HCT116 (cell line): Measurements from ENCODE around the gene C12orf57. TPM values are rescaled to one million over a fixed set of nuclear protein-coding genes. Genes with fewer than 3 reads are reported as not detected.
A peak's percentile ranks its signal among the peaks of the same experiment; 100 is the strongest.

Source experiments
- ATAC-seq: fragments of 200-7000 bp; cut with Tn5 transposase; 2 replicates; pipeline ENCODE4 v1.9.1; 2020; ENCODE audit warnings: mild to moderate bottlenecking, moderate library complexity
- Bru-seq: library from RNA; stranded (reverse); fragments of 400-500 nt; gene quantifications from one replicate; lab custom pipeline; 2021; lab: Mats Ljungman, UMichigan
- BruChase-seq, 2 experiments: library from RNA; stranded (reverse); fragments of 400-500 nt; gene quantifications; one replicate each; lab custom pipeline; 2021; lab: Mats Ljungman, UMichigan
- BruUV-seq: library from RNA; stranded (reverse); fragments of 400-500 nt; replicated peaks from 2 replicates; lab custom pipeline; 2021; lab: Mats Ljungman, UMichigan
- CTCF ChIA-PET: fragments of 300-600 bp; sonication (Branson Sonifier 250); formaldehyde crosslinking; loops from one replicate; lab custom pipeline; 2021; ENCODE audit warnings: antibody characterized with exemption; lab: Charles Lee
- POLR2A ChIA-PET: fragments of 300-600, 350-600 bp; sonication (Branson Sonifier 250); formaldehyde crosslinking; loops from one replicate; lab custom pipeline; 2021; ENCODE audit warnings: antibody characterized with exemption; lab: Charles Lee
- RAD21 ChIA-PET, 2 experiments: fragments of 300-600 bp; sonication (Branson Sonifier 250); formaldehyde crosslinking; loops; one replicate each; lab custom pipeline; 2023; ENCODE audit warnings: low total read pairs in 2 of 2; ENCODE audit not compliant: uncharacterized antibody in 2 of 2, unreplicated experiment in 2 of 2, low non-redundant PET in 1 of 2; lab: Charles Lee
- DNase-seq: peaks from one replicate; pipeline ENCODE4 v3.0.0-alpha.2; 2010; ENCODE audit warnings: low read depth, low spot score
- H2AFZ ChIP-seq: fragments of 200-600 bp; shearing (Covaris generic), sonication (generic); 2 replicates; pipeline ENCODE4 v1.6.1; 2017; ENCODE audit warnings: low read depth, mixed run types, mixed read lengths, antibody characterized with exemption, low read length; ENCODE audit not compliant: poor library complexity, severe bottlenecking
- H3K27ac ChIP-seq: 2 replicates; pipeline ENCODE4 v1.5.1; 2012; ENCODE audit warnings: low read depth, low read length
- H3K27me3 ChIP-seq: fragments of 200-600 bp; sonication (generic); 2 replicates; pipeline ENCODE4 v1.6.1; 2016; ENCODE audit warnings: mixed run types, low read length, mixed read lengths; ENCODE audit not compliant: insufficient read depth
- H3K36me3 ChIP-seq, 2 experiments: fragments of 200-500 bp in 1 of 2; fragments of 200-600 bp in 1 of 2; sonication (Bioruptor generic) in 1 of 2; sonication (generic) in 1 of 2; 2 replicates each; pipeline versions ENCODE4 v1.5.1 to v1.6.1; 2014 to 2016; ENCODE audit warnings: low read length in 2 of 2, inconsistent platforms in 1 of 2, mixed read lengths in 1 of 2, mixed run types in 1 of 2; ENCODE audit not compliant: insufficient read depth in 2 of 2, control insufficient read depth in 1 of 2
- H3K4me1 ChIP-seq, 2 experiments: fragments of 200-600 bp in 1 of 2; sonication (generic) in 1 of 2; 2 replicates each; pipeline versions ENCODE4 v1.5.1 to v1.6.1; 2012 to 2017; ENCODE audit warnings: low read length in 2 of 2, inconsistent platforms in 1 of 2, mild to moderate bottlenecking in 1 of 2, mixed read lengths in 1 of 2, mixed run types in 1 of 2, moderate library complexity in 1 of 2; ENCODE audit not compliant: insufficient read depth in 2 of 2, control insufficient read depth in 1 of 2
- H3K4me2 ChIP-seq: fragments of 200-600 bp; sonication (generic); 2 replicates; pipeline ENCODE4 v1.6.1; 2017; ENCODE audit warnings: mixed run types, low read length, mixed read lengths
- H3K4me3 ChIP-seq, 2 experiments: fragments of 200-600 bp in 1 of 2; sonication (generic) in 1 of 2; replicated peaks in 1 of 2; 2 replicates each; pipeline ENCODE4 v1.5.1; 2011 to 2016; ENCODE audit warnings: low read length in 2 of 2, control low read depth in 1 of 2, low read depth in 1 of 2, mild to moderate bottlenecking in 1 of 2, mixed read lengths in 1 of 2, mixed run types in 1 of 2
- H3K79me2 ChIP-seq: fragments of 200-600 bp; sonication (generic); 2 replicates; pipeline ENCODE4 v1.6.1; 2017; ENCODE audit warnings: mild to moderate bottlenecking, mixed run types, low read length, moderate library complexity, mixed read lengths; ENCODE audit not compliant: insufficient read depth
- H3K9ac ChIP-seq: fragments of 200-600 bp; sonication (generic); 2 replicates; pipeline ENCODE4 v1.6.1; 2016; ENCODE audit warnings: low read length, mixed read lengths
- H3K9me2 ChIP-seq: fragments of 200-600 bp; sonication (generic), shearing (Covaris generic); 2 replicates; pipeline ENCODE4 v1.6.1; 2017; ENCODE audit warnings: mixed run types, mild to moderate bottlenecking, moderate library complexity; ENCODE audit not compliant: insufficient read depth
- H3K9me3 ChIP-seq, 2 experiments: fragments of 200-500 bp in 1 of 2; fragments of 200-600 bp in 1 of 2; sonication (Bioruptor generic) in 1 of 2; sonication (generic) in 1 of 2; 2 replicates each; pipeline ENCODE4 v1.6.1; 2014 to 2017; ENCODE audit warnings: low read length in 2 of 2, mixed read lengths in 2 of 2, inconsistent platforms in 1 of 2, low read depth in 1 of 2, mild to moderate bottlenecking in 1 of 2, mixed run types in 1 of 2, moderate library complexity in 1 of 2; ENCODE audit not compliant: control insufficient read depth in 1 of 2, insufficient read depth in 1 of 2
- H4K20me1 ChIP-seq: fragments of 200-600 bp; sonication (generic), shearing (Covaris generic); 2 replicates; pipeline ENCODE4 v1.6.1; 2017; ENCODE audit warnings: mixed run types, mild to moderate bottlenecking, moderate library complexity; ENCODE audit not compliant: insufficient read depth
- CBX3 ChIP-seq: IDR thresholded peaks from 2 replicates; pipeline ENCODE4 v1.6.1; 2012; ENCODE audit warnings: low read depth
- POLR2A ChIP-seq: IDR thresholded peaks from 2 replicates; pipeline ENCODE4 v1.7.0; 2011; ENCODE audit warnings: borderline replicate concordance; ENCODE audit not compliant: insufficient read depth, insufficient read length; ENCODE audit errors: extremely low read depth
- POLR2AphosphoS5 ChIP-seq: IDR thresholded peaks from 2 replicates; pipeline ENCODE4 v1.6.1; 2011; ENCODE audit warnings: mild to moderate bottlenecking, low read depth, low read length, moderate library complexity
- SRF ChIP-seq: IDR thresholded peaks from 2 replicates; pipeline ENCODE4 v1.6.1; 2012; ENCODE audit warnings: low read depth
- TCF7L2 ChIP-seq: IDR thresholded peaks from 2 replicates; pipeline ENCODE4 v1.7.0; 2011; ENCODE audit warnings: borderline replicate concordance, inconsistent platforms; ENCODE audit not compliant: insufficient read depth, insufficient read length; ENCODE audit errors: extremely low read depth
- YY1 ChIP-seq: IDR thresholded peaks from 2 replicates; pipeline ENCODE4 v1.6.1; 2011; ENCODE audit warnings: low read length, low read depth, moderate library complexity, mild to moderate bottlenecking; ENCODE audit not compliant: insufficient replicate concordance; ENCODE audit errors: extremely low read depth
- ZBTB33 ChIP-seq: IDR thresholded peaks from 2 replicates; pipeline ENCODE4 v1.6.1; 2011; ENCODE audit warnings: mild to moderate bottlenecking, low read length, moderate library complexity; ENCODE audit not compliant: insufficient replicate concordance; ENCODE audit errors: extremely low read depth
- ZFX ChIP-seq: fragments of 450-650 bp; IDR thresholded peaks from 2 replicates; pipeline ENCODE4 v1.6.1; 2017
- intact Hi-C: fragments of 100-400 bp; cut with micrococcal nuclease; formaldehyde crosslinking; loops from 2 replicates; pipeline ENCODE4 v1.10.0; 2022
- long read RNA-seq: library from polyadenylated mRNA; unstranded; transcript quantifications from one replicate; pipeline ENCODE4 v2.0.0, GENCODE V29; 2021; ENCODE audit not compliant: unreplicated experiment
- polyA plus RNA-seq: library from polyadenylated mRNA; unstranded; fragments of >200 nt; gene quantifications from 2 replicates; pipeline ENCODE4 v1.2.1, GENCODE V29; 2012; ENCODE audit warnings: missing spikeins
- total RNA-seq: library from RNA; stranded (reverse); gene quantifications from one replicate; pipeline ENCODE4 v1.2.1, GENCODE V29; 2021; ENCODE audit not compliant: unreplicated experiment

C12orf57 gene, protein sequence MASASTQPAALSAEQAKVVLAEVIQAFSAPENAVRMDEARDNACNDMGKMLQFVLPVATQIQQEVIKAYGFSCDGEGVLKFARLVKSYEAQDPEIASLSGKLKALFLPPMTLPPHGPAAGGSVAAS
- total RNA-seq (202 TPM), Bru-seq, nascent RNA (percentile 97 among the genes with signal in this experiment), BruChase-seq, experiment 1, labeled RNA remaining after a 6-hour chase (percentile 98 among the genes with signal in this experiment), BruChase-seq, experiment 2, labeled RNA remaining after a 2-hour chase (percentile 95 among the genes with signal in this experiment)
- 409 and 485 TPM in 2 replicates for polyA plus RNA-seq
- long read RNA-seq, transcript C12orf57-201 (3 exons, 560 nt): major isoform, 42 of 130 reads
- long read RNA-seq, transcript C12orf57-204 (3 exons, 551 nt): minor isoform, 7 of 130 reads
- long read RNA-seq, partial matches to known transcripts: 4 of 130 reads
- long read RNA-seq, other reads (novel, unspliced or antisense): 75 of 130 reads

DNA sequence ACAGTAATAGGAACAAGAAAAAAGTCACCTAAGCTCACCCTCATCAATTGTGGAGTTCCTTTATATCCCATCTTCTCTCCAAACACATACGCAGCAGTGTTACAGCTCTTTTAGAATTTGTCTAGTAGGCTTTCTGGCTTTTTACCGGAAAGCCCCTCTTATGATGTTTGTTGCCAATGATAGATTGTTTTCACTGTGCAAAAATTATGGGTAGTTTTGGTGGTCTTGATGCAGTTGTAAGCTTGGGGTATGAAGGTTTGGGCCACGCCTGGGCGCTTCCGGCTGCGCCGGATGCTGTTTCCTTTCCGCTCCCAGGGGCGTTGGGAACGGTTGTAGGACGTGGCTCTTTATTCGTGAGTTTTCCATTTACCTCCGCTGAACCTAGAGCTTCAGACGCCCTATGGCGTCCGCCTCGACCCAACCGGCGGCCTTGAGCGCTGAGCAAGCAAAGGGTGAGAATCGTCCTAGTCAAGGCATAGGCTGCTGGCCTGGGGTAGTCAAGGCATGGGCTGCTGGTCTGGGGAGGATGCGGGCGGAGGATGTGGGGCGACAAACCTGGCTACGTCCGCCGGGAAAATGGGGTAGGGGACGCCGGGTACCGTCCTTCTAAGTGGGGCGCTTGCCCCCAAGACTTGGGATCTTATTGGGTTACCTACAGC is at the start of gene C12orf57, which contains the start of gene RNU7-1:
TSS of gene C12orf57 (plus strand) at position 301 of the 659 bp plus-strand sequence. CDS start at position 401, 100 bp downstream.
TSS of gene RNU7-1 (plus strand) at position 95 of the 659 bp plus-strand sequence.
- BruUV-seq: TSS peak; percentile 93
- H2AFZ ChIP-seq: no peak within 1 kb of the TSS

More for the DNA sequence above, at the start of gene C12orf57, which contains the start of gene RNU7-1:
- H3K9ac ChIP-seq: peak within 1 kb of the TSS; percentile 88
- H3K79me2 ChIP-seq: peaks cover 19% of the 10 kb centered on the region
- ChIA-PET RAD21 (interaction anchor here (0.5 to 2.8 kb wide), 9 partner anchors 18 to 182 kb away, joined by 3 to 22 read pairs (median 4); no protein-coding TSS in a partner anchor), POLR2A (interaction anchor here (0.6 to 7.7 kb wide), 43 partner anchors 10 to 704 kb away, joined by 3 to 269 read pairs (median 5); partner anchors contain the start of genes ATN1, C1RL, CDCA3 and COPS7A), CTCF (interaction anchor here (1.0 to 6.1 kb wide), 12 partner anchors 19 to 219 kb away, joined by 3 to 101 read pairs (median 6); partner anchors contain the start of genes C1R, C1RL and SPSB2)
- no peaks in the 10 kb centered on the region for H3K9me3 ChIP-seq
- H3K4me3 ChIP-seq: peak within 1 kb of the TSS; percentile 68 to 71
- H3K27ac ChIP-seq: peak within 1 kb of the TSS; percentile 99
- ATAC-seq: peak; percentile 53
- no peaks in the 10 kb centered on the region for H3K27me3 ChIP-seq
- peak; percentile 96 for DNase-seq
- H3K4me1 ChIP-seq: peaks cover 22 to 61% of the 10 kb centered on the region in 2 experiments
- intact Hi-C loops: loop anchor here (1.0 to 10.0 kb wide), 4 partner anchors 75 to 165 kb away; partner anchors contain the start of genes C1R and C1RL
- TF ChIP-seq POLR2AphosphoS5 (peak; percentile 100), ZBTB33 (peak; percentile 93), CBX3 (no peak), SRF (no peak), YY1 (peak; percentile 83), POLR2A (peak; percentile 100), ZFX (peak; percentile 52; the same call in 1 of the 2 replicates), TCF7L2 (peak; percentile 32)
- peak within 1 kb of the TSS; percentile 92 for H3K4me2 ChIP-seq
- H3K9me2 ChIP-seq: no peaks in the 10 kb centered on the region
- peaks cover 4 to 9% of the 10 kb centered on the region in 2 experiments; a peak in 2 of 4 replicates for H3K36me3 ChIP-seq
- no peaks in the 10 kb centered on the region for H4K20me1 ChIP-seq
